GM19324 (cell line): ENCODE data around the gene CEP170.
"Not testable (repeated sequence)": the region's sequence is repeated elsewhere in the genome, so short reads cannot be mapped to it uniquely, and the experiment has no call there.

Source experiments
- ATAC-seq: cut with Tn5 transposase; IDR thresholded peaks from one replicate; pipeline ENCODE4 v1.9.1; 2021; ENCODE audit warnings: mild to moderate bottlenecking, moderate library complexity; ENCODE audit not compliant: unreplicated experiment, low FRiP score

CEP170 gene

GRCh38 chr1:243183661-243184060, 71.4 kb downstream of the CEP170 start:
- not testable (repeated sequence) for ATAC-seq

- not testable (repeated sequence) for ATAC-seq
These were observed 71.9 kb downstream of the CEP170 start for GRCh38 chr1:243183176-243183575.

GRCh38 chr1:243179720-243180119, 75.4 kb downstream of the CEP170 start:
- ATAC-seq: no peak

DNA sequence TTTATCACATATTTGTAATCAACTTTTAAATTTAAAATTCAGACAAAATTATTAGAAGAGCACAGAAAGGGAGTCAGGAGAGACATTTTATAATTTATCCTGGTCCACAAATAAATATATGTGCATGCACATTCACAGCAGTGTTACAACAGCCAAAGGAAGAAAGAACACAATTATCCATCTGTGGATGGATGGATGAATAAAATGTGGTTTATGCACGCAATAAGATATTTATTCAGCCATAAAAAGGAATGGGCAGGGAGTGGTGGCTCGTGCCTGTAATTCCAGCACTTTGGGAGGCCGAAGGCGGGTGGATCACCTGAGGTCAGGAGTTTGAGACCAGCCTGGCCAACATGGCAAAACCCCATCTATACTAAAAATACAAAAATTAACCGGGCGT, 77.3 kb downstream of the CEP170 start:
- not testable (repeated sequence) for ATAC-seq

DNA sequence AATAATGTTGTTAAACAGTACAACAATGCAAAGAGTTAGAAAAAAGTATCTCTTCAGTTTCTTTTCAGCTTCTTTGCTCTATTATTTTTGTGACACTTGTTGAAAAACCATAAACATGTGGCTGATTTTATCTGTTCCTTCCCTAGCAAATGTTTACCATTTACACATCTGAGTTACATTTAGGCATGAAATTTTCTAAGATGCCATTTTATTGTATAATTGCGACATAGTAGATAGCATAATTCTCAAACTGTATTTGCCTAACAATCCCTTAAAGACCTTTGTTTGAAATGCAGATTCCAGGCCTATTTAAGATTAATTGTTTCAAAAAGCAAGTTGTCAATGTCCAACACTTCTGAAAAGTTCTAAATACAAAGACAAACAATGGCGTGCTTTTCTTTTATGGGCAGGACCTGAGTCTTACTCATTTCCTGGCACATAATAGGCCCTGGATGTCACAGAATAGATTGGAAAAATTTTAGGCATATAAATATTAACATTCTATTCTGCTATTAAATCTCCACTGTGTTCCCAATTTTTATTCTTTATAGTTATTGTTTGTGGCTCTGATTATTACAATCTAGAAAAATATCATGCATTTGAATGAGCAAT, 81.2 kb downstream of the CEP170 start:
- ATAC-seq: not testable (repeated sequence)

- not testable (repeated sequence) for ATAC-seq
These were observed 90.2 kb downstream of the CEP170 start for GRCh38 chr1:243164911-243165310.

- ATAC-seq: not testable (repeated sequence)
These were observed 104.2 kb downstream of the CEP170 start for GRCh38 chr1:243150906-243151305.

- ATAC-seq: not testable (repeated sequence)
These were observed 106.0 kb downstream of the CEP170 start for GRCh38 chr1:243149120-243149519.

GRCh38 chr1:243147351-243147750, 107.7 kb downstream of the CEP170 start:
- ATAC-seq: not testable (repeated sequence)

DNA sequence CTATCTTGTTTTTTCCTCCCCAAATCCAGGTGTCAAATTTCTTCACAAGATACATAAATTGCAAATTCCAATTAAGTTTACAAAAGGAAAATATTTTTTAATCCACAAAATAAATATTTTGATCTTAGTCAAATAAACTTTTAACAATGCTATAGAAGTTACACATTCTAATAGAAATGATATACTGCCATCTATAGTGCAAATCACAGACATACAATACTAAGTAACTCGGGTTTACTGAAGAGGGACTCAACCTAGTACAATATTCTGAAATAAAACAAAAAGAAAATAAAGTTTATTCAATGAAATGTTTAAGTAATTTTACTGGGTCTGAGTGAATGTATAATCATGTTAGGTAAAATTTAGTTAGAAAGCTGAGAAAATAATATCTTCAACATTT, 114.6 kb downstream of the CEP170 start:
- not testable (repeated sequence) for ATAC-seq

GRCh38 chr1:243122876-243123409, 132.1 kb downstream of the CEP170 start:
- ATAC-seq: not testable (repeated sequence)

DNA sequence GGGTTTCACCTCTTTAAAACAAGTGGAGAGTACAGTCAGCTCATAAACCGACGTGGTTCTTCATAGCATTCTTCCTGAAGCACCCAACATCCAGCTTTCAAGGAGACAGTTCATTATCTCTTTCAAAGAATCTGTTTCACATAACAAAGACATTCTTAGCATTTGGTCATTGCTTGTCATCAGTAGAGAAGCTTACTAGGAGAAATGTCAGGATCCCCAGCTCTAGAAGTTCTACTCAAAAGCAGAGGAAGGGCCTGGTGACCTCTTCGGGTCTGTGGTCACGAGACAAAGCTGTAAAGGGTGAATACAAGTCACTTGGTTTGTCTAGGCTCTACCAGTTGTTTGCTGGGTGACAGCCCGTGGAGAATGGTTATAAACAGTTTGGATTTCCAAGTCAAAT, 133.1 kb downstream of the CEP170 start:
- ATAC-seq: not testable (repeated sequence)

GRCh38 chr1:243118601-243119322, 136.3 kb downstream of the CEP170 start:
- ATAC-seq: not testable (repeated sequence)

- not testable (repeated sequence) for ATAC-seq
These were observed 138.9 kb downstream of the CEP170 start for GRCh38 chr1:243116187-243116586.

GRCh38 chr1:243114769-243115168, 140.3 kb downstream of the CEP170 start:
- ATAC-seq: not testable (repeated sequence)

DNA sequence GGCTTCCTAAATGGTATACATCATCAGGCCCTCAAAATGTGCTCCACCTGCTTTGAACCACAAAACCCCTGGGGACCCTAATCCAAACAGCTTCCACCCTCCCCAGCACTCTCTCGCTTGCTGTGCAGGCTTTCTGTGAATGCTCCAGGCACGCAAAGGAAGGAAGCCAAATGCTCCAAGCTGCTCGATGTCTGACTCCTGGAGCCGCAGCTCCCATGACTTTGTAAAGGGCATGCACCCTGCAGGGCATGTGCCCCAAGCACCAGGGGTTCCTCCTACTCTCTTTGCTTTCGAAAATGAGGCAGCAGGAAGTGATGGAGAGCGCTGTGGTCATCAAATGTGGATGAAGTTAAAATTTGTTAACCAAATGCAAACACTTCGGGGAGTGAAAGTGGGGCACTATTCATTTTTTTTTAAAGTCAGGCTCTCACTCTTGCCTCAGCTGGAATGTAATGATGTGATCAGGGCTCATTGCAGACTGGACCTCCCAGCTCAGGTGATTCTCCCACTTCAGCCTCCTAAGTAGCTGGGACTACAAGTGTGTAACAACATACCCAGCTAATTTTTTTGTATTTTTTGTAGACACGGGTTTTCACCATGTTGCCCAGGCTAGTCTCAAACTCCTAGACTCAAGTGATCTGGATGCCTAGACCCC, 140.9 kb downstream of the CEP170 start:
- ATAC-seq: peak; percentile 91

- ATAC-seq: not testable (repeated sequence)
These were observed 147.9 kb downstream of the CEP170 start for GRCh38 chr1:243107171-243107570.

GRCh38 chr1:243105652-243106332, 149.3 kb downstream of the CEP170 start:
- not testable (repeated sequence) for ATAC-seq

DNA sequence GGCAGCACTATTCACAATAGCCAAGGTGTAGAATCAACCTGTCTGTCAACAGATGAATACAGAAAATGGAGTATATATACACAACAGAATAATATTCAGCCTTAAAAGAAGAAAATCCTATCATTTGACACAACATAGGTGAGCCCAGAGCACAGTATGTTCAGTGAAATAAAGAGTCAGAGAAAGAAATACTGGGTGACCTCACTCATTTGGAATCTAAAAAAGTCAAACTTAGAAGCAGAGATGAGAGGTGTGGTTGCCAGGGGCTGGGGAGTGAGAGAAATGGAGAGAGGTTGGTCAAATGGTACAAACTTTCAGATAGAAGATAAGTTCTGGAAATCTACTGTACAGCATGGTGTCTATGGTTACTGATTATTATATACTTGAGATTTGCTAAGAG, 150.0 kb downstream of the CEP170 start:
- ATAC-seq: not testable (repeated sequence)

- ATAC-seq: not testable (repeated sequence)
These were observed 150.6 kb downstream of the CEP170 start for GRCh38 chr1:243104452-243104851.
